Gastroesophageal sphincter (tissue), 3 donors: ENCODE measurements around the gene TMEM271.

Experiments used
- CTCF ChIP-seq, 4 experiments: fragments of 200-600 bp in 2 of 4; fragments of 450-650 bp in 2 of 4; sonication (generic) in 1 of 4; IDR thresholded peaks; one replicate each; pipeline ENCODE4 v1.5.1; 2017 to 2019; ENCODE audit warnings: antibody characterized with exemption in 4 of 4, mild to moderate bottlenecking in 2 of 4, moderate library complexity in 2 of 4
- EP300 ChIP-seq: sonication (generic); formaldehyde crosslinking; IDR thresholded peaks from one replicate; pipeline ENCODE4 v1.6.1; 2017; ENCODE audit warnings: antibody characterized with exemption, mild to moderate bottlenecking
- POLR2A ChIP-seq, 2 donors: fragments of 450-650 bp; IDR thresholded peaks; one replicate each; pipeline ENCODE4 v1.6.1; 2017; ENCODE audit warnings: antibody characterized with exemption in 2 of 2, mild to moderate bottlenecking in 2 of 2, moderate library complexity in 1 of 2
- POLR2AphosphoS5 ChIP-seq: sonication (generic); formaldehyde crosslinking; IDR thresholded peaks from one replicate; pipeline ENCODE4 v1.6.1; 2017; ENCODE audit warnings: antibody characterized with exemption

- TF ChIP-seq CTCF (IDR thresholded peaks at IDR 0.05) (no peak), POLR2A (IDR thresholded peaks at IDR 0.05) (no peak), EP300 (no peak), POLR2AphosphoS5 (no peak)
Observed at GRCh38 chr4:544386-545105, 31.5 kb downstream of the TMEM271 start.
